DLD1 (cell line): ENCODE data around the gene CDH13.

Source experiments
- in situ Hi-C: cut with HindIII; loops from 2 replicates; pipeline ENCODE4 v1.10.0; 2017; ENCODE audit warnings: low sequenced_read_pairs

Gene CDH13

DNA sequence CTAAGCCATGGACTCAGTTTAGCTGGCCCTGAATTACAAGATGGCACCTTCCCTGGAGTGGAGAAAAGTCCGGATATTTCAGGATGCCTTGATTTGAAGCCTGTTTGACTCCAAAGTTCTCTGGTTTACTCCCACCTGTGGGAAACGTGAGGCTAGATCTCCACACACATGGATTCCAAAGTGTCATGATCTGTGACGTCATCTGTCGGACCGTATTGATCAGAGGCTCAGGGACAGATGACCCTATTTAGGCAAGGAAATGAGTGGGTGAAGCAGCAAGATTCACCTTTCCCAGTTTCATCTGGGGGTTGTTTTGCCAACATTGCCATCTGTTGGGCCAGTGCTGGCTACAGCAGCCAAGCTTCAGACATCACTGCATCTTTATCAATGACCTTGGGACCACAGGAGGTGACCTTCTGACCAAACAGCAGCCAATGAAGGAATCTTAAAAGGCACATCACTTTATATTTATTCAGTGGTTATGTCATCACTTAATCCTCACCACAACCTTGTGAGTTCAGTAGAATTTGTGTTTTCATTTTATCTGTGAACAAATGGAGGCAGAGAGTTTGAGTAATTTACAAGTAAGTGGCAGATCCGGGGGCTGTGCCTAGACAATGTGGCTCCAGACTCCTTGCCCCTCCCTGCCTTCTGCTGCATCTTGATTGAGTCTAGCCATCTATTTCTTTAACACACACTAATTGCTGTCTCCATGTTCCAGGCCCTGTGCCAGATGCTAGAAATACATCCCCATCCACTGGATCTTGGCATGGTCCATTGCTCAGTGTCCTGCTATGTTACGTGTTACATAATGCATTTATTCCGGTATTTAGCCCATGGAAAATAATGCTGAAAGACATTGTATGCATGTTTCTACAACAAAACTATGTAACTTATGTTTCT, 1.5 kb upstream of the CDH13 start:
- in situ Hi-C loops, result loop anchor here (25.0 kb wide), 1 partner anchor 587 kb away; no protein-coding TSS in a partner anchor

GRCh38 chr16:82628088-82628423, 1.3 kb downstream of the CDH13 start:
- in situ Hi-C loops, result loop anchor here (25.0 kb wide), 1 partner anchor 584 kb away; no protein-coding TSS in a partner anchor

DNA sequence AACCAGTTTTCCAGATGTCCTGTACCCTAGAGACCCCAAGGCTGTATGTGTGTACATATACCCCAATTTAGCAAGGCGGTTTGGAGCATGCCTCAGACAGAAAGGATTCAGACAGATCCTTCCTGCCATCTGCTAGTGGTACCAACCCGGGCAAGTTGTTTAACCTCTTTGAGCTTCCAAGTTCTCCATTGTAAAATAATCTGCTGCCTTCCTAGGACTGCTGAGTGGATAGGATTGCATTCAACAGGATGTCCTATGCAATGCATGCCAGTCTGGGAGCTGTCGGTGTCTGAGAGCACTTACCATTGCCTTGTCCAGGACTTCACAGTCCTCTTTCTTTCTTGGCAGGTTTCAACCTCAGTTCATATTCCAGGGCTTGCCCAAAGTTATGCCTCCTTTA, 1.9 kb downstream of the CDH13 start:
- in situ Hi-C loops, result loop anchor here (25.0 kb wide), 1 partner anchor 584 kb away; no protein-coding TSS in a partner anchor

GRCh38 chr16:82629441-82630027, 2.8 kb downstream of the CDH13 start:
- in situ Hi-C loops, result loop anchor here (25.0 kb wide), 1 partner anchor 583 kb away; no protein-coding TSS in a partner anchor

- in situ Hi-C loops, result loop anchor here (25.0 kb wide), 1 partner anchor 582 kb away; no protein-coding TSS in a partner anchor
Observed at GRCh38 chr16:82630219-82630618, 3.5 kb downstream of the CDH13 start.

- in situ Hi-C loops, result loop anchor here (25.0 kb wide), 1 partner anchor 582 kb away; no protein-coding TSS in a partner anchor
Observed at GRCh38 chr16:82630688-82631087, 3.9 kb downstream of the CDH13 start.

- in situ Hi-C loops, result loop anchor here (25.0 kb wide), 1 partner anchor 580 kb away; no protein-coding TSS in a partner anchor
Observed at GRCh38 chr16:82631701-82632685, 5.2 kb downstream of the CDH13 start.

- in situ Hi-C loops, result loop anchor here (25.0 kb wide), 1 partner anchor 578 kb away; no protein-coding TSS in a partner anchor
Observed at GRCh38 chr16:82633964-82634600, 7.3 kb downstream of the CDH13 start.

DNA sequence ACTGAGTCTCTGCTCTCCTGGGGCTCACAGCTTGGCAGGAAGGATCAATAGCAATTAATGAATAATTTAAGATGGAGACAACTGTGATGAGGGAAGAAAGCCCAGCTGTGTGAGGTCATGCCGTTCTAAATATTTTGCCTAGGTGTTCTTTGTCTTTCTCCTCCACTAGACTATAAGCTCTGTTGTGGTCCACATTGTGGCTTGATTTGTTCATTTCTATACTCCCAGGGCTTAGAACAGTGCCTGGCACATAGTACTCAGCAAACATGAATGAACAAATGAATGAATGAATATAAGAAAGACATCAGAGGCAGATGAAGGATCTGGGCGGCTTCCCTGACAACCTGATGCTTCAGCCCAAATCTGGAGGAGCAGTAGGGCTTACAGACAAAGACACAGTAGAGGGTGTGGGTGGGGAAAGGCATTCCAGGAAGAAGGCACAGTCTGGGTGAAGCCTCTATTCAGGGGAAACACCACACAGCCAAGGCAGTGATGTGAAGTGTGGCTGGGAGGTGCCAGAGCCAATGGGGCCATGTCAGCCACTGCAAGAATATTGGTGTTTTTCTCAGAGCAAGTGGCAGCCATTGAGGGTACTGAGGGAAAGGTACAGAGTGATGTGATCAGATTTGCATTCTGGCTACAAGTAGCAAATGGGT, 8.3 kb downstream of the CDH13 start:
- in situ Hi-C loops, result loop anchor here (25.0 kb wide), 1 partner anchor 577 kb away; no protein-coding TSS in a partner anchor

GRCh38 chr16:82636485-82636884, 9.7 kb downstream of the CDH13 start:
- in situ Hi-C loops, result loop anchor here (25.0 kb wide), 1 partner anchor 576 kb away; no protein-coding TSS in a partner anchor

GRCh38 chr16:82636958-82637357, 10.2 kb downstream of the CDH13 start:
- in situ Hi-C loops, result loop anchor here (25.0 kb wide), 1 partner anchor 575 kb away; no protein-coding TSS in a partner anchor

GRCh38 chr16:82638095-82638798, 11.5 kb downstream of the CDH13 start:
- in situ Hi-C loops, result loop anchor here (25.0 kb wide), 1 partner anchor 574 kb away; no protein-coding TSS in a partner anchor

GRCh38 chr16:82639263-82639662, 12.5 kb downstream of the CDH13 start:
- in situ Hi-C loops, result loop anchor here (25.0 kb wide), 1 partner anchor 573 kb away; no protein-coding TSS in a partner anchor

- in situ Hi-C loops, result loop anchor here (25.0 kb wide), 1 partner anchor 572 kb away; no protein-coding TSS in a partner anchor
Observed at GRCh38 chr16:82639666-82640336, 13.0 kb downstream of the CDH13 start.

- in situ Hi-C loops, result loop anchor here (25.0 kb wide), 1 partner anchor 571 kb away; no protein-coding TSS in a partner anchor
Observed at GRCh38 chr16:82641336-82641984, 14.7 kb downstream of the CDH13 start.

DNA sequence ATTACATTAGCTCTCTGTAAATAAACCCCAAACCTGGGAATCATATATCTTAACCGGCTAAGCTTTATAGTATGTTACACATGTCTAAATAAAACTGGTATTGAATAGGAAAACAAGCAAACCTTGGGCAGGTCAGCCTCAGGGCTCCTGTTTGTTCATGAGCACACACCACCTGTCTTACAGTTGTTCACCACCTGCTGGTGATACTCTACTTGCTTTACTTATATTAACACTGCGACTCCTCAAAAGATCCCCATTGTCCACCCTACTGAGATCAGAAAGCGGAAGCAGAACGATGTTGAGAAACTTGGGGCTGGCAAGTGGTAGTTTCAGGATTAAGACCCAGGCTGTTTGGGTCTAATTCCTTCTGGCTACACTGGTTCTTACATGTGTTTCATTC, 16.4 kb downstream of the CDH13 start:
- in situ Hi-C loops, result loop anchor here (25.0 kb wide), 1 partner anchor 569 kb away; no protein-coding TSS in a partner anchor

DNA sequence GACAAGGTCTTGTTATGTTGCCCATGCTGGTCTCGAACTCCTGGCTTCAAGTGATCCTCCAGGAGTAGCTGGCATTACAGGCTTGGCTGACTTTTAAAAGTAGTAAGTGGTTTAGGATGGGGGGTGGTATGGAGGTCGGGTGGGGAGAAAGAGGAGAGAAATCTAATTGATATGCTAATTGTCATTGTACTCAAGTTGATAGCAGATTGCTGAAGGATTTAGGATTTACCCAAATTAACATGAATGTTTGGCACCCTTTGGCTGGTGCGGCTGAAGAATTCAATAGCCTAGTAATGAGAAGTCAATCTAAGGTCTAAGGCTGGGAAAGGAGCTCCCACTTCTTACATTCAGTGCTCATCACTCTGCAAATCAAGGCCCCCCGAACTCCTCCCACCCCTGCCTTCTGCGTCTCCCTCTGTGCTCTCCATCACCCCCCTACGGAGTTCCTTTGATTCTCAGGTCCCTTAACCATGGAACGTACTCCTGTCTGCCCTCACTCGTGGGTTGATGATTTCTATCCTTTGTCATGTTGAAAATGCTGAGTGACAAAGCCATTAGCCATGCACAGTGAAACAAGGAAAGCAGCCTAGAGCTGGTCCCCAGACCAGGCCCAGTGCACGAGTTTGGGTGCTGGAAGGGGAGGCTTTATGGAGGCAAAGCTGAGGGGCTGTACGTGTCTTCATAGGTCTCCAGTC, 17.3 kb downstream of the CDH13 start:
- in situ Hi-C loops, result loop anchor here (25.0 kb wide), 1 partner anchor 568 kb away; no protein-coding TSS in a partner anchor
